Bronchus fibroblast of lung (primary cell): ENCODE results near the gene NBPF4. TPM values are rescaled to one million over a fixed set of nuclear protein-coding genes. Genes with fewer than 3 reads are reported as not detected.

Source experiments
- total RNA-seq: library from RNA; depleted of rRNA; stranded (reverse); fragments of >200 nt; gene quantifications from 2 replicates; pipeline ENCODE4 v1.2.3, GENCODE V29; 2015

NBPF4 gene
- not detected in 2 replicates for total RNA-seq

GRCh38 chr1:108243976-108244375 is at the start of gene NBPF4:
Gene NBPF4 (minus strand): TSS chr1:108244076. CDS start chr1:108243761, 315 bp downstream.

GRCh38 chr1:108199781-108200686 is 43.8 kb downstream of the NBPF4 start, which contains the start of gene SLC25A24:
Gene SLC25A24 (minus strand): TSS chr1:108200343. CDS start chr1:108200138, 205 bp downstream.

Other genes with a start within 250 kb of the NBPF4 start
- 32.4 and 42.0 TPM in 2 replicates for gene SLC25A24, start 43.7 kb downstream of the NBPF4 start, total RNA-seq
- gene NBPF6, start 206.3 kb upstream of the NBPF4 start, total RNA-seq: not detected in 2 replicates